K562 (cell line): ENCODE results near the gene CST2. TPM values are rescaled to one million over a fixed set of nuclear protein-coding genes. Genes with fewer than 3 reads are reported as not detected.

ENCODE experiments used
- ATAC-seq: fragments of 200-7000 bp; cut with Tn5 transposase; 3 replicates; pipeline ENCODE4 v1.9.1; 2020; ENCODE audit warnings: moderate library complexity
- BruUV-seq: library from RNA; stranded (reverse); fragments of 400-500 nt; replicated peaks from 2 replicates; lab custom pipeline; 2021; lab: Mats Ljungman, UMichigan
- CTCF ChIA-PET: fragments of 300-600 bp; formaldehyde crosslinking; extraction: SDS; loops from one replicate; lab custom pipeline; 2021; ENCODE audit warnings: low intra/inter-chr PET ratio; lab: Yijun Ruan, JAX
- POLR2A ChIA-PET: fragments of 300-600, 350-650 bp; sonication (Branson Sonifier 250); formaldehyde crosslinking; extraction: SDS; loops from one replicate; lab custom pipeline; 2021; ENCODE audit warnings: antibody characterized with exemption, inconsistent platforms; lab: Yijun Ruan, JAX
- DNase-seq, 4 experiments: peaks; one replicate each; pipeline versions ENCODE4 v3.0.0 to v3.0.0-alpha.2; 2011 to 2018; ENCODE audit warnings: low spot score in 3 of 4, mixed read lengths in 3 of 4; ENCODE audit errors: extremely low read depth in 1 of 4
- FAIRE-seq: peaks from 2 replicates; lab custom pipeline; 2011; peaks lifted over from hg19 to GRCh38; lab: Jason Lieb, UNC
- H2AFZ ChIP-seq: 2 replicates; pipeline ENCODE4 v1.6.0; 2011; ENCODE audit warnings: low read depth, low read length, control low read depth, inconsistent platforms
- H3K27ac ChIP-seq: fragments of 200-600 bp; 3 replicates; pipeline ENCODE4 v1.8.0; 2011; ENCODE audit warnings: low read depth, mild to moderate bottlenecking, control low read depth, inconsistent platforms, low read length, moderate library complexity, mixed read lengths; ENCODE audit errors: extremely low read depth
- H3K27me3 ChIP-seq, 2 experiments: fragments of 300-600 bp in 1 of 2; 2 replicates in 1 of 2; 3 replicates in 1 of 2; pipeline versions ENCODE4 v1.6.0 to v1.8.0; 2011; ENCODE audit warnings: inconsistent platforms in 2 of 2, low read length in 2 of 2, mild to moderate bottlenecking in 1 of 2, mixed read lengths in 1 of 2, moderate library complexity in 1 of 2; ENCODE audit not compliant: control insufficient read depth in 2 of 2, insufficient read depth in 2 of 2
- H3K36me3 ChIP-seq: fragments of 300-600 bp; 3 replicates; pipeline ENCODE4 v1.8.0; 2011; ENCODE audit warnings: mild to moderate bottlenecking, low read length, inconsistent platforms; ENCODE audit not compliant: control insufficient read depth, insufficient read depth
- H3K4me1 ChIP-seq, 2 experiments: fragments of 200-600 bp in 1 of 2; replicated peaks in 1 of 2; 2 replicates in 1 of 2; 3 replicates in 1 of 2; pipeline versions ENCODE4 v1.5.1 to v1.8.0; 2011; ENCODE audit warnings: inconsistent platforms in 2 of 2, low read length in 2 of 2, mild to moderate bottlenecking in 1 of 2, mixed read lengths in 1 of 2, moderate library complexity in 1 of 2; ENCODE audit not compliant: control insufficient read depth in 2 of 2, insufficient read depth in 2 of 2
- H3K4me2 ChIP-seq: 2 replicates; pipeline ENCODE4 v1.6.1; 2011; ENCODE audit warnings: low read length, control low read depth, inconsistent platforms, mixed read lengths; ENCODE audit not compliant: insufficient read depth
- H3K4me3 ChIP-seq: fragments of 200-600 bp; sonication (generic), shearing (Covaris generic); 2 replicates; pipeline ENCODE4 v1.5.1; 2016; ENCODE audit warnings: control low read depth, inconsistent platforms
- H3K79me2 ChIP-seq: fragments of 200-600 bp; 3 replicates; pipeline ENCODE4 v1.8.0; 2011; ENCODE audit warnings: low read length, inconsistent platforms; ENCODE audit not compliant: control insufficient read depth, insufficient read depth
- H3K9ac ChIP-seq, 2 experiments: 2 replicates each; pipeline versions ENCODE4 v1.6.0 to v1.6.1; 2011; ENCODE audit warnings: low read depth in 2 of 2, low read length in 2 of 2, control low read depth in 1 of 2, inconsistent platforms in 1 of 2, mild to moderate bottlenecking in 1 of 2, mixed read lengths in 1 of 2; ENCODE audit not compliant: insufficient read depth in 1 of 2
- H3K9me1 ChIP-seq: one replicate; pipeline ENCODE4 v1.6.0; 2011; ENCODE audit warnings: inconsistent platforms, mild to moderate bottlenecking, low read length, moderate library complexity; ENCODE audit not compliant: control insufficient read depth, insufficient read depth
- H3K9me3 ChIP-seq: replicated peaks from 2 replicates; pipeline ENCODE4 v1.5.1; 2011; ENCODE audit warnings: low read depth, low read length, inconsistent platforms; ENCODE audit not compliant: control insufficient read depth, insufficient read depth
- H4K20me1 ChIP-seq: replicated peaks from 2 replicates; pipeline ENCODE4 v1.6.1; 2011; ENCODE audit warnings: low read length, inconsistent platforms, mixed read lengths; ENCODE audit not compliant: control insufficient read depth, insufficient read depth
- ARNT ChIP-seq, 2 experiments: fragments of 450-650 bp; IDR thresholded peaks; 2 replicates each; pipeline ENCODE4 v1.6.1; 2016; ENCODE audit warnings: mild to moderate bottlenecking in 1 of 2
- HEY1 ChIP-seq: fragments of 250-450 bp; sonication (Bioruptor Pico); IDR thresholded peaks from 2 replicates; pipeline ENCODE4 v1.5.0; 2020; ENCODE audit warnings: mild to moderate bottlenecking, moderate library complexity, borderline replicate concordance
- HLTF ChIP-seq: fragments of 450-650 bp; IDR thresholded peaks from 2 replicates; pipeline ENCODE4 v1.6.1; 2016
- JUNB ChIP-seq: fragments of 450-650 bp; formaldehyde crosslinking; conservative IDR thresholded peaks from 2 replicates; pipeline ENCODE4 v1.4.0; 2020; ENCODE audit warnings: mild to moderate bottlenecking
- KDM1A ChIP-seq, 2 experiments: fragments of 450-650 bp; IDR thresholded peaks; 2 replicates each; pipeline ENCODE4 v1.6.1; 2016; ENCODE audit warnings: mild to moderate bottlenecking in 2 of 2
- KHSRP ChIP-seq: fragments of 450-650 bp; IDR thresholded peaks from 2 replicates; pipeline ENCODE4 v1.6.1; 2017
- MAZ ChIP-seq, 2 experiments: fragments of 450-650 bp in 1 of 2; sonication (generic) in 1 of 2; formaldehyde crosslinking; IDR thresholded peaks in 1 of 2; conservative IDR thresholded peaks in 1 of 2; 2 replicates each; pipeline versions ENCODE4 v1.4.0 to v1.5.0; 2020; ENCODE audit warnings: mild to moderate bottlenecking in 1 of 2, missing genetic modification reagents in 1 of 2
- MIER1 ChIP-seq: fragments of 450-650 bp; IDR thresholded peaks from 2 replicates; pipeline ENCODE4 v1.6.1; 2016; ENCODE audit warnings: antibody characterized with exemption, mild to moderate bottlenecking, low read depth
- NCOR1 ChIP-seq: fragments of 450-650 bp; IDR thresholded peaks from 2 replicates; pipeline ENCODE4 v1.6.1; 2016; ENCODE audit warnings: mild to moderate bottlenecking, moderate library complexity
- PHF20 ChIP-seq: fragments of 450-650 bp; IDR thresholded peaks from 2 replicates; pipeline ENCODE4 v1.6.1; 2018; ENCODE audit not compliant: partially characterized antibody
- PML ChIP-seq: IDR thresholded peaks from 2 replicates; pipeline ENCODE4 v1.6.1; 2012; ENCODE audit warnings: low read length, inconsistent platforms
- POLR3G ChIP-seq: IDR thresholded peaks from 2 replicates; pipeline ENCODE4 v1.6.1; 2011; ENCODE audit not compliant: insufficient read length, insufficient replicate concordance; ENCODE audit errors: extremely low read depth
- SAFB2 ChIP-seq: fragments of 200-400 bp; formaldehyde crosslinking; IDR thresholded peaks from 2 replicates; pipeline ENCODE4 v1.6.1; 2018; ENCODE audit warnings: borderline replicate concordance, low read length, low read depth, moderate library complexity; ENCODE audit not compliant: severe bottlenecking
- U2AF2 ChIP-seq: fragments of 200-400 bp; formaldehyde crosslinking; optimal IDR thresholded peaks from 2 replicates; pipeline ENCODE3; 2017; ENCODE audit warnings: low read depth, mild to moderate bottlenecking, low read length
- ZKSCAN1 ChIP-seq: fragments of 150-350 bp; IDR thresholded peaks from 2 replicates; pipeline ENCODE4 v1.6.1; 2016; ENCODE audit warnings: low read depth, low read length
- ZNF121 ChIP-seq: sonication (generic); formaldehyde crosslinking; conservative IDR thresholded peaks from 2 replicates; pipeline ENCODE4 v1.8.0; 2022; ENCODE audit warnings: missing genetic modification reagents
- WGBS: fragments of 100-300 bp; shearing (Covaris generic); methylation state at CpG from one replicate; pipeline ENCODE4 v1.1.6; 2016; ENCODE audit warnings: low coverage, mixed read lengths; ENCODE audit not compliant: insufficient coverage; ENCODE audit errors: missing lambda C conversion rate; 5-methylcytosine and 5-hydroxymethylcytosine counted together
- in situ Hi-C: fragments of 300-500 bp; cut with MboI; formaldehyde crosslinking; loops from 4 replicates; pipeline ENCODE4 v1.15.0; 2018; ENCODE audit warnings: inconsistent platforms, mixed read lengths
- intact Hi-C: fragments of 100-400 bp; cut with micrococcal nuclease; formaldehyde crosslinking; loops from 2 replicates; pipeline ENCODE4 v1.14.2; 2022
- polyA plus RNA-seq, 8 experiments: library from polyadenylated mRNA; depleted of rRNA in 4 of 8; stranded (reverse) in 5 of 8; unstranded in 3 of 8; fragments of >200 nt; fragmentation: Nextera tagmentation in 2 of 8; fragmentation: Illumina TruSeq in 1 of 8; extraction: Ambion mirVana in 2 of 8; extraction: Trizol in 1 of 8; gene quantifications; 2 replicates each; pipeline versions ENCODE4 v1.2.1 to v1.2.3, GENCODE V29; 2011 to 2014; ENCODE audit warnings: inconsistent platforms in 1 of 8, missing spikeins in 1 of 8
- total RNA-seq, 7 experiments: library from RNA; depleted of rRNA in 6 of 7; stranded (reverse); fragments of >200 nt in 6 of 7; fragmentation: Illumina TruSeq in 2 of 7; extraction: Trizol in 2 of 7; gene quantifications; 2 replicates each; pipeline versions ENCODE4 v1.2.1 to v1.2.3, GENCODE V29; 2011 to 2021; ENCODE audit warnings: low replicate concordance in 1 of 7
- TF ChIP-seq, protein P1 (sequence below): sonication (generic); formaldehyde crosslinking; IDR thresholded peaks from 2 replicates; pipeline ENCODE4 v1.8.0; 2022; ENCODE audit warnings: mild to moderate bottlenecking, missing genetic modification reagents, borderline replicate concordance
- TF ChIP-seq, protein P2 (sequence below): fragments of 450-650 bp; IDR thresholded peaks from 2 replicates; pipeline ENCODE4 v1.6.1; 2016; ENCODE audit warnings: mild to moderate bottlenecking
- TF ChIP-seq, protein P3 (sequence below): fragments of 450-650 bp; formaldehyde crosslinking; IDR thresholded peaks from 2 replicates; pipeline ENCODE4 v1.4.0; 2022; ENCODE audit warnings: missing genetic modification characterization

The CST2 gene
- total and polyA plus RNA-seq, 9 of the 15 experiments (the other 6 are each of a cell fraction or from before 2014, with no cell fraction given): not detected

DNA sequence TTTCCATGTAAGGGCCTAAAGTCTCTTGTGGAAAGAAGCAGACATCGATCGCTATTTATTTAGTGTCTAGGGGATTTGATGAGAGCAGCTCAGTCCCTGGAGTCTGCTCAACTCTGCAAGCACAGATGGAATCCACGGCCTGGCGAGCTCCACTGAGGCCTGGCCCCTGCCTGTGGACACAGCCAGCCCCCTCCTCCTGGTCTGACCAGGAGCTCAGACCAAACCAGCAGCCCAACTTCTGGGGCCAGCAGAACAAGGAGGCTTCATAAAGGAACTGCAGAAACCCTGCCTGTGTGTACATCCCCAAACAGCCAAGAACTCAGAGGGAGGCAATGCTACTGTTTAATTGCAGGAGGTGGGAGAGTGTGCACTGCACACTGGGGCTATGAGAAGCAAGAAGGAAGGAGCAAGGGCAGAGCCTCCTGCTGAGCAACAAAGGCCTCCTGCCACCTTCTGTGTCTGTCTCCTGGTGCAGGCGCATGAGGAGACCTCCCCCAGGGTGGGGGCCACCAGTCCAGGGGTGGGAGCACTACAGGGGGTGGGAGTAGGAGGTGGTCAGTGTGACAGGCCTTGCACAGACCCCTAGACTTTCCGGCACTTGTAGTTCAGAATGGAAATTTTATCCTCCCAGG lies 49.2 kb upstream of the CST2 start:
- TF ChIP-seq NCOR1: no peak
- TF ChIP-seq, protein P1, sequence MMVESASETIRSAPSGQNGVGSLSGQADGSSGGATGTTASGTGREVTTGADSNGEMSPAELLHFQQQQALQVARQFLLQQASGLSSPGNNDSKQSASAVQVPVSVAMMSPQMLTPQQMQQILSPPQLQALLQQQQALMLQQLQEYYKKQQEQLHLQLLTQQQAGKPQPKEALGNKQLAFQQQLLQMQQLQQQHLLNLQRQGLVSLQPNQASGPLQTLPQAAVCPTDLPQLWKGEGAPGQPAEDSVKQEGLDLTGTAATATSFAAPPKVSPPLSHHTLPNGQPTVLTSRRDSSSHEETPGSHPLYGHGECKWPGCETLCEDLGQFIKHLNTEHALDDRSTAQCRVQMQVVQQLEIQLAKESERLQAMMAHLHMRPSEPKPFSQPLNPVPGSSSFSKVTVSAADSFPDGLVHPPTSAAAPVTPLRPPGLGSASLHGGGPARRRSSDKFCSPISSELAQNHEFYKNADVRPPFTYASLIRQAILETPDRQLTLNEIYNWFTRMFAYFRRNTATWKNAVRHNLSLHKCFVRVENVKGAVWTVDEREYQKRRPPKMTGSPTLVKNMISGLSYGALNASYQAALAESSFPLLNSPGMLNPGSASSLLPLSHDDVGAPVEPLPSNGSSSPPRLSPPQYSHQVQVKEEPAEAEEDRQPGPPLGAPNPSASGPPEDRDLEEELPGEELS: no peak
- TF ChIP-seq MAZ (CRISPR knock-in tag; conservative IDR thresholded peaks at IDR 0.05 in 1 of 2, IDR thresholded peaks at IDR 0.05 in 1 of 2): no peak
- no peak for TF ChIP-seq MIER1
- no peak for TF ChIP-seq ARNT (IDR thresholded peaks at IDR 0.05)
- no peak for TF ChIP-seq U2AF2
- TF ChIP-seq KDM1A (IDR thresholded peaks at IDR 0.05): no peak
- TF ChIP-seq HEY1: no peak
- TF ChIP-seq ZKSCAN1: no peak
- no peak for TF ChIP-seq PHF20
- TF ChIP-seq, protein P2, sequence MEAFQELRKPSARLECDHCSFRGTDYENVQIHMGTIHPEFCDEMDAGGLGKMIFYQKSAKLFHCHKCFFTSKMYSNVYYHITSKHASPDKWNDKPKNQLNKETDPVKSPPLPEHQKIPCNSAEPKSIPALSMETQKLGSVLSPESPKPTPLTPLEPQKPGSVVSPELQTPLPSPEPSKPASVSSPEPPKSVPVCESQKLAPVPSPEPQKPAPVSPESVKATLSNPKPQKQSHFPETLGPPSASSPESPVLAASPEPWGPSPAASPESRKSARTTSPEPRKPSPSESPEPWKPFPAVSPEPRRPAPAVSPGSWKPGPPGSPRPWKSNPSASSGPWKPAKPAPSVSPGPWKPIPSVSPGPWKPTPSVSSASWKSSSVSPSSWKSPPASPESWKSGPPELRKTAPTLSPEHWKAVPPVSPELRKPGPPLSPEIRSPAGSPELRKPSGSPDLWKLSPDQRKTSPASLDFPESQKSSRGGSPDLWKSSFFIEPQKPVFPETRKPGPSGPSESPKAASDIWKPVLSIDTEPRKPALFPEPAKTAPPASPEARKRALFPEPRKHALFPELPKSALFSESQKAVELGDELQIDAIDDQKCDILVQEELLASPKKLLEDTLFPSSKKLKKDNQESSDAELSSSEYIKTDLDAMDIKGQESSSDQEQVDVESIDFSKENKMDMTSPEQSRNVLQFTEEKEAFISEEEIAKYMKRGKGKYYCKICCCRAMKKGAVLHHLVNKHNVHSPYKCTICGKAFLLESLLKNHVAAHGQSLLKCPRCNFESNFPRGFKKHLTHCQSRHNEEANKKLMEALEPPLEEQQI: no peak
- TF ChIP-seq KHSRP: no peak
- TF ChIP-seq PML: no peak
- no peak for TF ChIP-seq JUNB (CRISPR knock-in tag)
- TF ChIP-seq, protein P3, sequence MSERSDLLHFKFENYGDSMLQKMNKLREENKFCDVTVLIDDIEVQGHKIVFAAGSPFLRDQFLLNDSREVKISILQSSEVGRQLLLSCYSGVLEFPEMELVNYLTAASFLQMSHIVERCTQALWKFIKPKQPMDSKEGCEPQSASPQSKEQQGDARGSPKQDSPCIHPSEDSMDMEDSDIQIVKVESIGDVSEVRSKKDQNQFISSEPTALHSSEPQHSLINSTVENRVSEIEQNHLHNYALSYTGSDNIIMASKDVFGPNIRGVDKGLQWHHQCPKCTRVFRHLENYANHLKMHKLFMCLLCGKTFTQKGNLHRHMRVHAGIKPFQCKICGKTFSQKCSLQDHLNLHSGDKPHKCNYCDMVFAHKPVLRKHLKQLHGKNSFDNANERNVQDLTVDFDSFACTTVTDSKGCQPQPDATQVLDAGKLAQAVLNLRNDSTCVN: no peak
- no peak for TF ChIP-seq HLTF
- no peak for TF ChIP-seq POLR3G
- no peak for TF ChIP-seq SAFB2
- TF ChIP-seq ZNF121 (CRISPR knock-in tag): no peak
- ATAC-seq: no peak
- H3K9me1 ChIP-seq: no peaks in the 10 kb centered on the region
- no peaks in the 10 kb centered on the region for H3K9me3 ChIP-seq
- no peak overlapping the region for H3K9ac ChIP-seq
- CTCF ChIA-PET: no interaction called here
- intact Hi-C loops (no loop called here), in situ Hi-C loops (no loop called here)
- no peak for DNase-seq
- no peaks in the 10 kb centered on the region for H3K79me2 ChIP-seq
- no peaks in the 10 kb centered on the region for H3K36me3 ChIP-seq
- no peak overlapping the region for H3K27ac ChIP-seq
- H3K4me1 ChIP-seq: no peaks in the 10 kb centered on the region
- no peak overlapping the region for H3K4me2 ChIP-seq
- H3K4me3 ChIP-seq: no peak overlapping the region
- POLR2A ChIA-PET: no interaction called here
- no TSS peak for BruUV-seq
- WGBS: 0% methylated on average over 5 of the region's 6 CpGs
- no peak overlapping the region for H2AFZ ChIP-seq
- no peak for FAIRE-seq
- no peaks in the 10 kb centered on the region for H4K20me1 ChIP-seq
- no peaks in the 10 kb centered on the region for H3K27me3 ChIP-seq
